HCT116 (cell line): ENCODE results near the gene NPPB.

ENCODE experiments used
- EZH2 ChIP-seq: fragments of 200-600 bp; sonication (generic); IDR thresholded peaks from 2 replicates; pipeline ENCODE4 v1.6.1; 2017; ENCODE audit warnings: antibody characterized with exemption, mixed run types
- FOSL1 ChIP-seq: IDR thresholded peaks from 2 replicates; pipeline ENCODE4 v1.6.1; 2012; ENCODE audit warnings: low read depth
- RAD21 ChIP-seq: IDR thresholded peaks from 2 replicates; pipeline ENCODE4 v1.6.1; 2012; ENCODE audit warnings: low read depth, mild to moderate bottlenecking
- REST ChIP-seq: IDR thresholded peaks from 2 replicates; pipeline ENCODE4 v1.6.1; 2012; ENCODE audit warnings: low read depth
- SP1 ChIP-seq: IDR thresholded peaks from 2 replicates; pipeline ENCODE4 v1.6.1; 2012; ENCODE audit warnings: low read depth
- ZNF274 ChIP-seq: fragments of 200-500 bp; sonication (Bioruptor generic); IDR thresholded peaks from 2 replicates; pipeline ENCODE4 v1.6.1; 2014; ENCODE audit warnings: mild to moderate bottlenecking, low read depth, low read length, inconsistent platforms
- TF ChIP-seq, protein P1 (sequence below), 3 experiments: fragments of 200-600 bp in 1 of 3; sonication (generic) in 1 of 3; IDR thresholded peaks in 2 of 3; conservative IDR thresholded peaks in 1 of 3; 2 replicates each; pipeline ENCODE4 v1.5.1; 2012 to 2017; ENCODE audit warnings: low read depth in 2 of 3, low read length in 2 of 3, antibody characterized with exemption in 1 of 3, borderline replicate concordance in 1 of 3, control low read depth in 1 of 3, mild to moderate bottlenecking in 1 of 3, mixed read lengths in 1 of 3, mixed run types in 1 of 3, moderate library complexity in 1 of 3; ENCODE audit not compliant: insufficient read depth in 1 of 3
- TF ChIP-seq, protein P2 (sequence below): IDR thresholded peaks from 2 replicates; pipeline ENCODE4 v1.6.1; 2012
- TF ChIP-seq, protein P3 (sequence below): IDR thresholded peaks from 2 replicates; pipeline ENCODE4 v1.6.1; 2011; ENCODE audit warnings: mild to moderate bottlenecking, low read length, moderate library complexity; ENCODE audit not compliant: insufficient replicate concordance; ENCODE audit errors: extremely low read depth

DNA sequence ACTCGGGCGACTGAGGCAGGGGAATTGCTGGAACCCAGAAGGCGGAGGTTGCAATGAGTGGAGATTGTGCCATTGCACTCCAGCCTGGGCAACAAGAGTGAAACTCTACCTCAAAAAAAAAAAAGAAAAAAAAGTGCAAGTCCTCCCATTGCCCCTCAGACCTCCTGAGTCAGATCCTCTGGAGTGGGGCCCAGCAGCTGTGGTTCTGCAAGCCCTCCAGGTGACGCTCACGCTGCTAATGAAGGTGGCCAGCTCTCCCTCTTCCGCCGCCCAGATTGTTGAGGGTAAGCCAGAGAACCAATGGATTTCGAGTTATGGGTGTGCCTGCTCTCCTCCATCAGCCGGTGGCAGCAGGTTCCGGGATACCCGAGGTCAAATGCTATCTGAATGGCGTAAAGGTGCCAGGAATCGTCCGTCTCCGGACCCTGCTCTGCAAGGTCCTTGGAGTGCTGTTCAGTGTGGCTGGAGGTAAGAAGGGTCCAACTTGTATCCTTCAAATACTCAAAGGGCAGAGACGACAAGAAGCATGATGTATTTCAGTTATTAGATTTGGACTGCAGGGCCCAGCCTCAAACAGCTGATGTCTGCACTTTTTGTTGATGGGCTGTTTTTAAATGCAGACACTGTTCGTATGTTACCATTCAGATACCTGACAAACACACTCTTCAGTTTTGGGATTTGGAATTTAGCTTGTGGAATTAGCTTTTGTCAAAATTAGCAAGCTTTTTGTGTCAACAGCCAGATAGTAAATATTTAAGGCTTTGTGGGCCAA, 35.2 kb downstream of the NPPB start:
- TF ChIP-seq ZNF274: no peak
- no peak for TF ChIP-seq REST
- no peak for TF ChIP-seq SP1
- TF ChIP-seq, protein P1, sequence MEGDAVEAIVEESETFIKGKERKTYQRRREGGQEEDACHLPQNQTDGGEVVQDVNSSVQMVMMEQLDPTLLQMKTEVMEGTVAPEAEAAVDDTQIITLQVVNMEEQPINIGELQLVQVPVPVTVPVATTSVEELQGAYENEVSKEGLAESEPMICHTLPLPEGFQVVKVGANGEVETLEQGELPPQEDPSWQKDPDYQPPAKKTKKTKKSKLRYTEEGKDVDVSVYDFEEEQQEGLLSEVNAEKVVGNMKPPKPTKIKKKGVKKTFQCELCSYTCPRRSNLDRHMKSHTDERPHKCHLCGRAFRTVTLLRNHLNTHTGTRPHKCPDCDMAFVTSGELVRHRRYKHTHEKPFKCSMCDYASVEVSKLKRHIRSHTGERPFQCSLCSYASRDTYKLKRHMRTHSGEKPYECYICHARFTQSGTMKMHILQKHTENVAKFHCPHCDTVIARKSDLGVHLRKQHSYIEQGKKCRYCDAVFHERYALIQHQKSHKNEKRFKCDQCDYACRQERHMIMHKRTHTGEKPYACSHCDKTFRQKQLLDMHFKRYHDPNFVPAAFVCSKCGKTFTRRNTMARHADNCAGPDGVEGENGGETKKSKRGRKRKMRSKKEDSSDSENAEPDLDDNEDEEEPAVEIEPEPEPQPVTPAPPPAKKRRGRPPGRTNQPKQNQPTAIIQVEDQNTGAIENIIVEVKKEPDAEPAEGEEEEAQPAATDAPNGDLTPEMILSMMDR (IDR thresholded peaks at IDR 0.05 in 2 of 3, conservative IDR thresholded peaks at IDR 0.05 in 1 of 3; ENCODE audit: borderline replicate concordance in 1 of 3, insufficient read depth in 1 of 3, low read depth in 2 of 3, low read length in 2 of 3): no peak
- TF ChIP-seq, protein P2, sequence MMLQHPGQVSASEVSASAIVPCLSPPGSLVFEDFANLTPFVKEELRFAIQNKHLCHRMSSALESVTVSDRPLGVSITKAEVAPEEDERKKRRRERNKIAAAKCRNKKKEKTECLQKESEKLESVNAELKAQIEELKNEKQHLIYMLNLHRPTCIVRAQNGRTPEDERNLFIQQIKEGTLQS: no peak
- no peak for TF ChIP-seq RAD21
- no peak for TF ChIP-seq FOSL1
- TF ChIP-seq, protein P3, sequence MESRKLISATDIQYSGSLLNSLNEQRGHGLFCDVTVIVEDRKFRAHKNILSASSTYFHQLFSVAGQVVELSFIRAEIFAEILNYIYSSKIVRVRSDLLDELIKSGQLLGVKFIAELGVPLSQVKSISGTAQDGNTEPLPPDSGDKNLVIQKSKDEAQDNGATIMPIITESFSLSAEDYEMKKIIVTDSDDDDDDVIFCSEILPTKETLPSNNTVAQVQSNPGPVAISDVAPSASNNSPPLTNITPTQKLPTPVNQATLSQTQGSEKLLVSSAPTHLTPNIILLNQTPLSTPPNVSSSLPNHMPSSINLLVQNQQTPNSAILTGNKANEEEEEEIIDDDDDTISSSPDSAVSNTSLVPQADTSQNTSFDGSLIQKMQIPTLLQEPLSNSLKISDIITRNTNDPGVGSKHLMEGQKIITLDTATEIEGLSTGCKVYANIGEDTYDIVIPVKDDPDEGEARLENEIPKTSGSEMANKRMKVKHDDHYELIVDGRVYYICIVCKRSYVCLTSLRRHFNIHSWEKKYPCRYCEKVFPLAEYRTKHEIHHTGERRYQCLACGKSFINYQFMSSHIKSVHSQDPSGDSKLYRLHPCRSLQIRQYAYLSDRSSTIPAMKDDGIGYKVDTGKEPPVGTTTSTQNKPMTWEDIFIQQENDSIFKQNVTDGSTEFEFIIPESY: no peak
- no peak for TF ChIP-seq EZH2
